IMR-90 (cell line): Measurements from ENCODE around the gene NUP210. TPM values are rescaled to one million over a fixed set of nuclear protein-coding genes. Genes with fewer than 3 reads are reported as not detected.
A peak's percentile ranks its signal among the peaks of the same experiment; 100 is the strongest.

ENCODE experiments used
- ATAC-seq: fragments of 200-7000 bp; cut with Tn5 transposase; 2 replicates; pipeline ENCODE4 v1.9.1; 2020; ENCODE audit warnings: low read depth, mild to moderate bottlenecking, moderate library complexity
- BruUV-seq: library from RNA; stranded (reverse); fragments of 400-500 nt; replicated peaks from 2 replicates; lab custom pipeline; 2021; lab: Mats Ljungman, UMichigan
- CTCF ChIA-PET: fragments of 300-600 bp; formaldehyde crosslinking; extraction: SDS; loops from one replicate; lab custom pipeline; 2021; ENCODE audit warnings: antibody characterized with exemption; lab: Yijun Ruan, JAX
- POLR2A ChIA-PET: fragments of 300-600 bp; sonication (Branson Sonifier 250); formaldehyde crosslinking; loops from one replicate; lab custom pipeline; 2022; ENCODE audit warnings: antibody characterized with exemption; ENCODE audit not compliant: unreplicated experiment; lab: Charles Lee
- DNase-seq: peaks from one replicate; pipeline ENCODE4 v3.0.0; 2013
- H2AFZ ChIP-seq: replicated peaks from 2 replicates; pipeline ENCODE3; 2013; ENCODE audit warnings: low read length, mild to moderate bottlenecking; ENCODE audit not compliant: poor library complexity
- H2AK5ac ChIP-seq: 2 replicates; pipeline ENCODE4 v1.6.1; 2013; ENCODE audit warnings: low read depth, low read length, inconsistent platforms
- H2AK9ac ChIP-seq: replicated peaks from 2 replicates; pipeline ENCODE3; 2013; ENCODE audit warnings: mild to moderate bottlenecking, low read depth, low read length, moderate library complexity; ENCODE audit not compliant: poor library complexity
- H2BK120ac ChIP-seq: 2 replicates; pipeline ENCODE4 v1.6.1; 2013; ENCODE audit warnings: low read depth, low read length, inconsistent platforms
- H2BK15ac ChIP-seq: 3 replicates; pipeline ENCODE4 v1.6.1; 2013; ENCODE audit warnings: low read depth, low read length, inconsistent platforms
- H2BK20ac ChIP-seq: 2 replicates; pipeline ENCODE4 v1.6.1; 2013; ENCODE audit warnings: low read depth, mild to moderate bottlenecking, inconsistent platforms, low read length, moderate library complexity
- H2BK5ac ChIP-seq: 2 replicates; pipeline ENCODE4 v1.6.1; 2013; ENCODE audit warnings: mild to moderate bottlenecking, low read depth, low read length, inconsistent platforms; ENCODE audit not compliant: poor library complexity, severe bottlenecking
- H3K14ac ChIP-seq: replicated peaks from 2 replicates; pipeline ENCODE4 v1.6.1; 2013; ENCODE audit warnings: low read depth, low read length, inconsistent platforms
- H3K18ac ChIP-seq: 2 replicates; pipeline ENCODE4 v1.6.1; 2013; ENCODE audit warnings: low read depth, low read length, control low read depth
- H3K23ac ChIP-seq: 2 replicates; pipeline ENCODE4 v1.6.1; 2013; ENCODE audit warnings: low read depth, low read length, inconsistent platforms
- H3K27ac ChIP-seq: 2 replicates; pipeline ENCODE4 v1.5.1; 2013; ENCODE audit warnings: mild to moderate bottlenecking, control low read depth, low read length; ENCODE audit not compliant: insufficient read depth
- H3K27me3 ChIP-seq: 2 replicates; pipeline ENCODE4 v1.6.1; 2013; ENCODE audit warnings: low read length; ENCODE audit not compliant: control insufficient read depth, insufficient read depth
- H3K36me3 ChIP-seq: 2 replicates; pipeline ENCODE4 v1.6.1; 2013; ENCODE audit warnings: low read length, mixed read lengths; ENCODE audit not compliant: control insufficient read depth, insufficient read depth
- H3K4ac ChIP-seq: 2 replicates; pipeline ENCODE4 v1.6.1; 2013; ENCODE audit warnings: low read depth, low read length, inconsistent platforms
- H3K4me1 ChIP-seq: 2 replicates; pipeline ENCODE4 v1.6.1; 2013; ENCODE audit warnings: low read length, mixed read lengths; ENCODE audit not compliant: control insufficient read depth, insufficient read depth
- H3K4me2 ChIP-seq: 2 replicates; pipeline ENCODE4 v1.6.1; 2013; ENCODE audit warnings: low read depth, mild to moderate bottlenecking, control low read depth, low read length, moderate library complexity
- H3K4me3 ChIP-seq: 2 replicates; pipeline ENCODE4 v1.5.1; 2013; ENCODE audit warnings: low read depth, mild to moderate bottlenecking, control low read depth, low read length, moderate library complexity; ENCODE audit not compliant: insufficient read depth
- H3K56ac ChIP-seq: 2 replicates; pipeline ENCODE4 v1.6.1; 2013; ENCODE audit warnings: low read length, inconsistent platforms; ENCODE audit not compliant: insufficient read depth; ENCODE audit errors: extremely low read depth
- H3K79me1 ChIP-seq, 2 experiments: 2 replicates each; pipeline ENCODE4 v1.6.1; 2013; ENCODE audit warnings: low read length in 2 of 2, inconsistent platforms in 1 of 2, low read depth in 1 of 2
- H3K9ac ChIP-seq: 2 replicates; pipeline ENCODE4 v1.6.1; 2013; ENCODE audit warnings: low read depth, low read length, control low read depth
- H3K9me1 ChIP-seq: 2 replicates; pipeline ENCODE4 v1.6.1; 2013; ENCODE audit warnings: low read length, inconsistent platforms; ENCODE audit not compliant: insufficient read depth
- H3K9me3 ChIP-seq: 2 replicates; pipeline ENCODE4 v1.6.1; 2013; ENCODE audit warnings: low read length; ENCODE audit not compliant: control insufficient read depth, insufficient read depth
- H4K20me1 ChIP-seq: 2 replicates; pipeline ENCODE4 v1.6.1; 2013; ENCODE audit warnings: low read length, inconsistent platforms; ENCODE audit not compliant: insufficient read depth
- H4K5ac ChIP-seq: 2 replicates; pipeline ENCODE4 v1.6.1; 2013; ENCODE audit warnings: mild to moderate bottlenecking, low read depth, low read length, control low read depth
- H4K8ac ChIP-seq, 2 experiments: 2 replicates each; pipeline ENCODE4 v1.6.1; 2013; ENCODE audit warnings: low read depth in 2 of 2, low read length in 2 of 2, control low read depth in 1 of 2, inconsistent platforms in 1 of 2
- H4K91ac ChIP-seq: 2 replicates; pipeline ENCODE4 v1.6.1; 2013; ENCODE audit warnings: low read depth, low read length, inconsistent platforms; ENCODE audit not compliant: insufficient read depth
- CTCF ChIP-seq: conservative IDR thresholded peaks from 2 replicates; pipeline ENCODE4 v1.5.1; 2012; ENCODE audit warnings: mild to moderate bottlenecking, low read depth, low read length, improper control_type of control experiment
- POLR2A ChIP-seq: IDR thresholded peaks from 2 replicates; pipeline ENCODE4 v1.6.1; 2012; ENCODE audit warnings: mild to moderate bottlenecking, low read depth, low read length
- WGBS, 2 experiments: methylation state at CpG; one replicate each; pipeline versions ENCODE4 v1.1.5 to v1.1.7; 2013; ENCODE audit warnings: missing lambda C conversion rate in 2 of 2; ENCODE audit not compliant: insufficient read length in 1 of 2; ENCODE audit errors: extremely low coverage in 2 of 2; 5-methylcytosine and 5-hydroxymethylcytosine counted together
- dilution Hi-C: fragments of 300-500 bp; cut with HindIII; formaldehyde crosslinking; loops from one replicate; pipeline ENCODE4 v1.14.3; 2018; ENCODE audit warnings: low sequenced_read_pairs; ENCODE audit not compliant: unreplicated experiment
- in situ Hi-C: fragments of 300-500 bp; cut with MboI; formaldehyde crosslinking; loops from 3 replicates; pipeline ENCODE4 v1.14.3; 2019; ENCODE audit warnings: low sequenced_read_pairs, inconsistent platforms, mixed read lengths
- intact Hi-C: fragments of 100-400 bp; cut with micrococcal nuclease; formaldehyde crosslinking; loops from 2 replicates; pipeline ENCODE4 v1.10.0; 2022
- polyA plus RNA-seq, 3 experiments: library from polyadenylated mRNA; depleted of rRNA; stranded (reverse); fragments of >200 nt; gene quantifications; 2 replicates each; pipeline ENCODE4 v1.2.3, GENCODE V29; 2012; ENCODE audit warnings: low replicate concordance in 1 of 3
- total RNA-seq: library from RNA; depleted of rRNA; stranded (reverse); fragments of >200 nt; gene quantifications from 2 replicates; pipeline ENCODE4 v1.2.3, GENCODE V29; 2012

Gene NUP210
- total and polyA plus RNA-seq, 2 of the 4 experiments (the other 2 are of a cell fraction), result under 0.01 to 0.03 TPM

- Histone ChIP-seq H3K9me1 (no peaks in the 10 kb centered on the region), H2BK120ac (no peak overlapping the region), H3K27ac (no peak overlapping the region), H4K20me1 (no peaks in the 10 kb centered on the region), H2AK5ac (no peak overlapping the region), H3K4me3 (no peak overlapping the region), H4K5ac (no peak overlapping the region), H3K79me1 (no peaks in the 10 kb centered on the region), H3K9ac (no peak overlapping the region), H3K56ac (no peak overlapping the region), H2AFZ (no peak overlapping the region), H3K4me1 (no peaks in the 10 kb centered on the region), H3K18ac (no peak overlapping the region), H3K36me3 (peaks cover 1% of the 10 kb centered on the region; the same call in 1 of the 2 replicates), H4K91ac (no peak overlapping the region), H2BK15ac (no peak overlapping the region), H3K4me2 (no peak overlapping the region; the same call in 1 of the 2 replicates), H3K23ac (no peak overlapping the region), H4K8ac (no peak overlapping the region), H3K27me3 (peaks cover 52% of the 10 kb centered on the region), H2BK20ac (no peak overlapping the region), H2AK9ac (no peak overlapping the region), H3K14ac (no peak overlapping the region), H3K4ac (no peak overlapping the region), H2BK5ac (no peak overlapping the region), H3K9me3 (peaks cover 21% of the 10 kb centered on the region)
- ATAC-seq (peak; percentile 18; the same call in 1 of the 2 replicates), DNase-seq (no peak)
- CTCF ChIA-PET, result no interaction called here
- dilution Hi-C loops, result no loop called here
- intact Hi-C loops, result no loop called here
- no TSS peak for BruUV-seq
- TF ChIP-seq CTCF (0 out of 2 replicates have a peak, but pooled peaks have one; percentile 3), POLR2A (no peak)
- in situ Hi-C loops, result no loop called here
- WGBS, 2 experiments, result 0% methylated on average over 6 of the region's 93 CpGs; no CpG with 5 or more reads in 1 of the 2 experiments
- POLR2A ChIA-PET, result no interaction called here
These were observed 136.9 kb downstream of the NUP210 start for GRCh38 chr3:13282986-13283876.
